Lower leg skin (tissue), 3 donors: ENCODE data around the gene FOXL2.

Experiments used
- POLR2A ChIP-seq, 2 donors: fragments of 450-650 bp; IDR thresholded peaks; one replicate each; pipeline ENCODE4 v1.6.1; 2016 to 2017; ENCODE audit warnings: antibody characterized with exemption in 2 of 2, mild to moderate bottlenecking in 1 of 2, moderate library complexity in 1 of 2
- TF ChIP-seq, protein P1 (sequence below), 3 donors: fragments of 450-650 bp; IDR thresholded peaks; one replicate each; pipeline ENCODE4 v1.5.1; 2016; ENCODE audit warnings: antibody characterized with exemption in 3 of 3, mild to moderate bottlenecking in 3 of 3, moderate library complexity in 2 of 3

DNA sequence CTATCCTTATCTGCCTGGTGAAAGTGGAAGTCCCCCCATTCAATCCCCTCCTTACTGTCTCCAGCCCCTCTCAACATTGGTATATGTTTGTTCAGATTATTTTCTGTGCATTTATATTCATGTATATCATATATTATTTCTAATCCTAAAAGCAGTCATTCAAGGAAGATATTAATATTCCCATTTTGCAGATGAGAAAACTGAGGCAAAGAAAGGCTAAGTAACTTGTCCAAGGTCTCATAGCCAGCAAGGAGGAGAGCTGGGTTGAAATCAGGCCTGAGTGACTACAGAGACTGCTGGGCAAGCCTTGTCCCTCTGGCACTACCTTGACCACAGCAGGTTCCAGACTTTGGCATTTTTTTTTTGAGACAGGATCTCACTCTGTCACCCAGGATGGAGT, 29.1 kb upstream of the FOXL2 start:
- TF ChIP-seq POLR2A (IDR thresholded peaks at IDR 0.05): no peak
- TF ChIP-seq, protein P1, sequence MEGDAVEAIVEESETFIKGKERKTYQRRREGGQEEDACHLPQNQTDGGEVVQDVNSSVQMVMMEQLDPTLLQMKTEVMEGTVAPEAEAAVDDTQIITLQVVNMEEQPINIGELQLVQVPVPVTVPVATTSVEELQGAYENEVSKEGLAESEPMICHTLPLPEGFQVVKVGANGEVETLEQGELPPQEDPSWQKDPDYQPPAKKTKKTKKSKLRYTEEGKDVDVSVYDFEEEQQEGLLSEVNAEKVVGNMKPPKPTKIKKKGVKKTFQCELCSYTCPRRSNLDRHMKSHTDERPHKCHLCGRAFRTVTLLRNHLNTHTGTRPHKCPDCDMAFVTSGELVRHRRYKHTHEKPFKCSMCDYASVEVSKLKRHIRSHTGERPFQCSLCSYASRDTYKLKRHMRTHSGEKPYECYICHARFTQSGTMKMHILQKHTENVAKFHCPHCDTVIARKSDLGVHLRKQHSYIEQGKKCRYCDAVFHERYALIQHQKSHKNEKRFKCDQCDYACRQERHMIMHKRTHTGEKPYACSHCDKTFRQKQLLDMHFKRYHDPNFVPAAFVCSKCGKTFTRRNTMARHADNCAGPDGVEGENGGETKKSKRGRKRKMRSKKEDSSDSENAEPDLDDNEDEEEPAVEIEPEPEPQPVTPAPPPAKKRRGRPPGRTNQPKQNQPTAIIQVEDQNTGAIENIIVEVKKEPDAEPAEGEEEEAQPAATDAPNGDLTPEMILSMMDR (IDR thresholded peaks at IDR 0.05): no peak
